NOMO-1 treated with dmso at 0.1 percent for 144 hours (cell line): ENCODE measurements around the gene SLC10A4.
"Not testable (repeated sequence)": the region's sequence is repeated elsewhere in the genome, so short reads cannot be mapped to it uniquely, and the experiment has no call there.

Experiments used
- DNase-seq: peaks from one replicate; lab custom pipeline; 2025; ENCODE audit not compliant: unreplicated experiment; lab: John Stamatoyannopoulos, UW

SLC10A4 gene, protein sequence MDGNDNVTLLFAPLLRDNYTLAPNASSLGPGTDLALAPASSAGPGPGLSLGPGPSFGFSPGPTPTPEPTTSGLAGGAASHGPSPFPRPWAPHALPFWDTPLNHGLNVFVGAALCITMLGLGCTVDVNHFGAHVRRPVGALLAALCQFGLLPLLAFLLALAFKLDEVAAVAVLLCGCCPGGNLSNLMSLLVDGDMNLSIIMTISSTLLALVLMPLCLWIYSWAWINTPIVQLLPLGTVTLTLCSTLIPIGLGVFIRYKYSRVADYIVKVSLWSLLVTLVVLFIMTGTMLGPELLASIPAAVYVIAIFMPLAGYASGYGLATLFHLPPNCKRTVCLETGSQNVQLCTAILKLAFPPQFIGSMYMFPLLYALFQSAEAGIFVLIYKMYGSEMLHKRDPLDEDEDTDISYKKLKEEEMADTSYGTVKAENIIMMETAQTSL

DNA sequence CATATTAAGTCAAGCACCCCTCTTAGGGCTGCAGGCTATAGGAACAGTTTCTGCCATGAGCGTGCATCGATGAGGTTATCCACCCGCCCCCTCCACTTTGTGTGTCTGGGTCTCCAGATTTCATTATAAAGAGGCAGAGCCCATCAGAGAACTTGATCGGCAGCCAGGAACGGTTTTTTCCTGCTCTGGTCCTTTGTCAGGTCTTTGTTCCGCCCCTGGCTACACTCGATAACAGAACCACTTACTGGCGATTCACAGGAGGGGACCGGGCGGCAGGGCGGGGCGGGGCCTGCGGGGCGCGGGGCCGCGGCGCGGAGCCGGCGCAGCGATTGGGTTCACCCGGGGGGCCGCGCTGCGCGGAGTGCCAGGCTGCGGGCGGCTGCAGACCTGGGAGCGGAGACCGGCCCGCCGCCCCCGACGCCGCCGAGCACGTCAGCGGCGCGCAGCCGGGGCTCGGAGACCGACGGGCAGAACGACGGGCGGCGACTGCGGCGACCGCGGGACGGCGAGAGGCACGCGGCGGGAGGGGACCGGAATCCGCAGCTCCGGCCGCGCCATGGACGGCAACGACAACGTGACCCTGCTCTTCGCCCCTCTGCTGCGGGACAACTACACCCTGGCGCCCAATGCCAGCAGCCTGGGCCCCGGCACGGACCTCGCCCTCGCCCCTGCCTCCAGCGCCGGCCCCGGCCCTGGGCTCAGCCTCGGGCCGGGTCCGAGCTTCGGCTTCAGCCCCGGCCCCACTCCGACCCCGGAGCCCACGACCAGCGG, at the start of gene SLC10A4:
TSS of gene SLC10A4 (plus strand) at position 338 of the 771 bp plus-strand sequence. CDS start at position 557, 219 bp downstream.
- no peak for DNase-seq

DNA sequence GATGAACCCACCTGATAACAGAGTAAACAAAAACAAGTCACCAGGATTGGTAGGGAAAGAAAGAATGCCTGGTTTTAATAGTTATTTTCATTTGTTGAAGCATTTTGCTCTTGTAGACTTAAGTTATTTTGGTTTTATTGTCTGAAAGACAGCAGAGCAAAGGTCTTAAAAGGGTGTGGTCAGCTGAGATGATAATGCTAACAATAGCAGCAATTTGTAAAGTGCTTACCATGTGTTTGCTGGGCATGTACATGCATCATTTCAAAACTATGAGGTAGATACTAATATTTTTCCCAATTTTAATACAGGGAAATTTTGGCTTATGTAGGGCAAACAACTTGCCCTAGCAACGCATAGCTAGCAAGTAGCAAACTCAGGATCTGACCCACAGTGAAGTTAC, 46.8 kb upstream of the SLC10A4 start:
- no peak for DNase-seq

DNA sequence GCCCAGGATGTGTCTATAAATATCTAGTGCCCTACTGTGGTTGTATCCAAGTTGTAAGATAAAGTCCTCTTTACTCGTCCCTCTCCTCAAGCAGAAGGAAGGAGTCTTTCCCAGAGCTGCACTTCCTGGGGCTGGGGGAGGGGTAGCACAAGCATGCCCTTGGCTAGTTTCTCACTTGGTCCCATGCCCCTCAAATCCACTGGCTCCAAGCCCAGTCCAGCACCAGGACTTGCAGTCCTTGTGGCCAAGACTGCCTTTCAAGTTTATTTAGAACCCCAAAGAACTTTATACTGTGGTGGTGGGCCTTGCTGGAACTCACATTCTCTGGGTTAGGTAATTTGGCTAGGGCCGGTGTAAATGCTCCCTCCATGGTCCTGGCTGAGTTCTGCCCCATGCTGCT, 43.2 kb upstream of the SLC10A4 start:
- DNase-seq: no peak

DNA sequence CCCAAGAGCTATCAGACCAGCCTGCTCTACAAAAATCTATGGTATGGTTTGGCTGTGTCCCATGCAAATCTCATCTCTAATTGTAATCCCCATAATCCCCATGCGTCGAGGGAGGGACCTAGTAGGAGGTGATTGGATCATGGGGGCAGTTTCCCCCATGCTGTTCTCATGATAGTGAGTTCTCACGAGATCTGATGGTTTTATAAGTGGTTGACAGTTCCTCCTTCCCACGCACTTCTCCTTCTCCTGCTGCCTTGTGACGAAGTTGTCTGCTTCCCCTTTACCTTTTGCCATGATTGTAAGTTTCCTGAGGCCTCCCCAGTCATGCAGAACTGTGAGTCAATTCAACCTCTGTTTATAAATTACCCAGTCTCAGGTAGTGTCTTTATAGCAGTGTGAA, 42.2 kb upstream of the SLC10A4 start:
- DNase-seq: not testable (repeated sequence)

DNA sequence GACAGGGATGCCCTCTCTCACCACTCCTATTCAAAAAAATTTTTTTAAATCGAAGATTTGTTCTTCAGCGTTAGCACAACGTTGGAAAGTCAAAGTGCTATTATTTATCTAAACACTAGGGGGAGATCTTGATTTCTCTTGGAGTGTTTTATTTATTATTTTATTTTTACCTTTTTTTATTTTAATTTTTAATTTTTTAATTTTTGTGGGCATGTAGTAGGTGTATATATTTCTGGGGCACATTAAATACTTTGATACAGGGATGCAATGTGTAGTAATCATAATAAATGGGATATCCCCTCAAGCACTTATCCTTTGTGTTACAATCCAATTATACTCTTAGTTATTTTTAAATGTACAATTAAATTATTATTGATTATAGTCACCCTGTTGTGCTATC, 37.4 kb upstream of the SLC10A4 start:
- no peak for DNase-seq

DNA sequence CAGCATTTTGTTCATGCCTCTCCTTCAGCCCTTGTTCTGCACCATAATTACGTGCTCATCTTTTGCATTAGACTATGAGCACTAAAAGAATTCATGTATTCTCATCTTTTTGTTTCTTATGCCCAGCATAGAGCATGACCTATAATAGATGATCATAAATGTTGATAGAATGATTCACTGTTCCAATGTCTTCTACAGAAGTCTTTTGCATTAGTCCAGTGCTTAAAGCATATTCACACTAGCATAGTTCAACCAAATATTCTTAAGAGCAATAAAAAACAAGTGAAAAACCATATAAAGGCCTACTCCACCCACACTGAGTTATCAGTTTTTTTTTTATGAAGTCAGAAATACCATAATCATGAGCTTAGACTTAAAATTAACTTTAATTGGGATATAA, 36.5 kb upstream of the SLC10A4 start:
- no peak for DNase-seq

DNA sequence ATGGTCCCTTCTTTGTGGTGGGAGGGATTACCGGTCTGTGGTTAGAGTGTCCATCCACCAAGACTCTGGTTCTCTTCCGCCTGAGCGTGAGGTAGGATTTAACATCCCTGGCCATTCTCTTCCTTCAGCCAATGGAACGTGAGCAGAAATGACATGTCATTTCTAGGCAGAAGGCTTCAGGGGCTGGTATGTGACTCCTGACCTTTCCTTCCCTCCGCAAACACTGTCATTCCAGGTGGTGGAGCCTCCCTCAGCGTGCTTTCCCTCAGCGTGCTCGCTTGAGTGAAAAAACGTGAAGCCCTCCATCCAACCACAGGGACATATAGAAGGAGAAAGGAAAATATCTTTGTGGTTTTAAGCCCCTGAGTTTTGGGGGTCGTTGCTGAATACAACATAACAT, 34.0 kb upstream of the SLC10A4 start:
- no peak for DNase-seq

DNA sequence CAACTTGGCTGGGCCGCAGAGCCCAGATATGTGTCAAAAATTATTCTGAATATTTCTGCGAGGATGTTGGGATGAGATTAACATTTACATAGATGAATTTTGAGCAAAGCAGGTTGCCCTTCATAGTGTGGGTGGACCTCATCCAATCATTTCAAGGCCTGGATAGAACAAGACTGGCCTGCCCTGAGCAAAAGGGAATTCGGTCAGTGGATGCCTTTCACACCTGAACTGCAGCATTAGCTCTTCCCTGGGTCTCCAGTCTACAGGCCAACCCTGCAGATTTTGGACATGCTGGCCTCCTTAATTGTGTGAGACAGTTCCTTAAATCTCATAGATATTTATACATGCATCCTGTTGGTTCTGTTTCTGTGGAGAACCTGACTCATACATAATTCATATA, 32.4 kb upstream of the SLC10A4 start:
- no peak for DNase-seq

DNA sequence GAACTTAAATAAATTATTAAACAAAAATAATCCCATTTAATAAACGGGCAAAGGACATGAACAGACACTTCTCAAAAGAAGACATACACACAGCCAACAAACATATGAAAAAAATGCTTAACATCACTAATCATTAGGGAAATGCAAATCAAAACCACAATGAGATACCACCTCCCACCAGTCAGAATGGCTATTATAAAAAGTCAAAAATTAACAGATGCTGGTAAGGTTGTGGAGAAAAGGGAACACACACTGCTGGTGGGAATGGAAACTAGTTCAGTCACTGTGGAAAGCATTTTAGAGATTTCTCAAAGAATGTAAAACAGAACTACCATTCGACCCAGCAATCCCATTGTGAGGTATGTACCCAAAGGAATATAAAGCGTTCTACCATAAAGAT, 31.5 kb upstream of the SLC10A4 start:
- DNase-seq: not testable (repeated sequence)

DNA sequence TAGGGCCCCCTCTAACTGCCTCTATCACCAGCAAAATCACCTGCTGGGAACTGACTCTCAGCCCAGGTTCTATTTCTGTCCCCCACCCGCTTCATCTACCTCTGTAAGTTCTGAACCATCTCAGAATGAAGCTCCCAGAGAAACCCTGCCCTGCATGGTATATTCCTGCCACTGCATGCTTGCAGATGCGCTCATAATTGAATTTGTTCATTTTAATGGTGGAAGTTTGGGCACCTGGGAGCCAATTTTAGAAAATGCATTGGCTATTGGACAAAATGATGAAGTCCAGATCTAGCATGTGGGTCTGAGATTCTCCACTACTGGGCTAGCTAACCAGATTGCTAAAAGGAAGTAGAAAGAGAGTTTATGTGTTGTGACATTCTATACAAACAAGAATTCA, 28.6 kb upstream of the SLC10A4 start:
- no peak for DNase-seq

DNA sequence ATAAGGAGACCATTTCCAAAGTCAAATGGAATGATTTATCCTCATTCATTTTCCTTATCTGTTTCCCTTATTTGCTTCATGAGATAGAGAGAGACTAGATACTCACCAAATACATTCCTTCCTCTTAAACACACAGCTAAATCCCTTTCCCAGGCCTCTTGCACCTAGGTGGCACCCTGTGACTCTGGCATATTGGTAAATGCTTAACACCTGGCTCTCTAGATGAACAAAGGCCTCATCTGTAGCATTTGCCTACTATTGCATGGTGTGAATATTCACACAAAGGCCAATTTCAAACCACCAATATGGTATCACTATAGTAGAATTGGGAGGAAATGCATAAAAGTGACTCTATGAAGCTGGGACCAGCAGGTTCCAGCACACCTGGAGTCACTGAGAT, 22.1 kb upstream of the SLC10A4 start:
- no peak for DNase-seq

DNA sequence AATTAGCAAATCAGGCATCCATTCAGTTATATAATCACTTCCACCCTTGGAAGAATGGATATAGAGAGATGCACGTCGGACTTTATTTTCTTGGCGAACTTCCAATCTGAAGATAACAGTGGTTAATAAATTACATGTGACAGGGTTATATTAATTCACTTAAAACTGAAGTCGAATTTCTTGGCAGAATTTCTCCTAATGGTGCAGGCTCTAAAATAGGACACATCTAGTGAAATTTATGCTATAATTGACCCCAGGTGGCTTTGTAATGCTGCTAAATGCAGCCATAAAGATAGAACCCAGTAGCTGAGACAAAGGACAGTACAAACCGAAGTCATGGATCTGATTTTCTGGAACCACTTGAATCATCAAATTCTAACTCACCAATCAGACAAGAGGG, 20.8 kb upstream of the SLC10A4 start:
- no peak for DNase-seq

DNA sequence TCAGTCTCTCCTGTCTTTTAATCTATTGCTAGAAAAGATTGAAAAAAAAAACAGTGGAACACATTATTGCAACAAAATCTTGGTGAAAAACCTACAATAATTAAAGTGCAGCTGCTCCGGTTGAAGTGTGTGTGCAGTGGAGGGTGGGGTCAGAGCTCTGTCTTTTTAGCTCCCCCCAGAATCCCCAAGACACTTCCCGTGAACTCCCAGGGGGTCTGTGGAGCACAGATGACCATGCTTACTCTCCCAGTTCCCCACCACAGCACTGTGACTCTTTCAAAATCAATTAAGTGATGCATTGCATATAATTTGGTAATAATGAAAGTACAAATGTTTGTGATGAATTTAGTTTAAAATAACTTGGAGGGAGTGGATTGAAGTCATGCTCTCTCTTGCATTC, 15.7 kb upstream of the SLC10A4 start:
- no peak for DNase-seq

DNA sequence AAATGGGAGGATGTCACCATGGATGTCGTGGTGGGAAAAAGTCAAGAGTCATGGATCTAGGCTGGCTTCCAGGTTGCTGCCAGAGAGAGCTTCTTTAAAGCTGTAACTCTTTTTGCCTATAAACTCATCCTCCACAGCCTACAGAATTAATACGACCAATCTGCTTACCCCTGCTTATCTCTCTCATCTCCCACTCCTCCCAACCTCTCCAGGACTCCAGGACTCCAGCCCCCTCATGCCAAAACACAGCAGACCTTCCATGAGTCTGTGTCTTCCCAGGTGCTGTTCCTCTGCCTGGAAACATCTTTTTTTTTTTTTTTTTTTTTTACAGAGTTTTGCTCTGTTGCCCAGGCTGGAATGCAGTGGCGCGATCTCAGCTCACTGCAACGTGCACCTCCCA, 15.3 kb upstream of the SLC10A4 start:
- DNase-seq: no peak

DNA sequence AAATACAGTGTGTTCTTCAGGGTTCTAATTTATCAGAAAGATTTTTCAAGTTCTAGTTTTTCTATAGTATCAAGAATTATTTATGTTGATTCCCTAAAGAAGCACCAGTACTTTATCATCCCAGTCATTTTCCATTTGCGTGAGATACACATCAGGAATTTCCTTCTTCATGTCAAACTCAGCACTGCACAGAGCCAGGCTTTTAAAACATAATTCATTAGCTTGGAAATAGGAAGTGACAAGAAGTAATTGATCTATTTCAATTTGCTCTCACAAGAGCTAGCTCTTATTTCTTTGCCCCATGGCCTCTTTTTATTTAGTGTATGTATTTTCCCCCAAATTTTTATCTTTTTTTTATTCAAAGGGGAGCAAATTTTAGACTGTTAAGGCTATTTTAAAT, 13.0 kb upstream of the SLC10A4 start:
- no peak for DNase-seq

DNA sequence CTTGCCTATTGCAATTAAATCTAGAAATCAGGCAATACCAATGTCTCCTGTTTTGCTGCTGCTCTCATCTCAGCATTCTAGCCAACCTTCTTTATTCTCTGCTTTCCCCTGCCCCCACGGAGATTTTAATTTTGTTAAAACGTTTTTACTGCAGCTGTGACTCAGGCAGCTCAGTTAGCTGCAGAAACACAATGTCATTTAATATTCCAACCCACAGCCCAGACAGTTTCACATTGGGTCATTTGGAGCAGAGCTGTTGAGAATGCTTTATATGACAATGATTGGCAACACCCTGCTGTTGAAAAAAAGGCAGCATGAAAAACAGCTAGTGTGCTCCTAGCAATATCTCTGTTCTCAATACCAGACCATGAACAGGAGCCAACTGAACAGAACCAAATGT, 12.6 kb upstream of the SLC10A4 start:
- DNase-seq: no peak

DNA sequence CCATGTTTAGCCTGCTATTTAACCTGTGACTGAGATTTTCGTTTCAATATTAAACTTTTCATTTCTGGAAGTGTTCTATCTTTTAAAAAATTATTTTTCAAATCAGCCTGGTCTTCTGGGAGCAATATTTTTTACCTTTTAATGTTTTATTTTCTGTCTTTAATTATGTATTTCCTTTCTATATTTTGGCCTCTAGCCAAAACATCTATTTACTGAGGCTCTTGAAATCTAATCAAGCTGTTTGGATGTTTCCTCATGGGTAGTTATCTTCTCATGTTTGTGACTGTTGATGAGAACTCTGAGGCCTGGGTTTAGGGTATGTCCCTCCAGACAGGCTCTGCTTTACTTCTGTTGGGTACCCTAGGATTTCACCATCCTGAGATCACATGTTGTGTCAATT, 10.3 kb upstream of the SLC10A4 start:
- DNase-seq: no peak

DNA sequence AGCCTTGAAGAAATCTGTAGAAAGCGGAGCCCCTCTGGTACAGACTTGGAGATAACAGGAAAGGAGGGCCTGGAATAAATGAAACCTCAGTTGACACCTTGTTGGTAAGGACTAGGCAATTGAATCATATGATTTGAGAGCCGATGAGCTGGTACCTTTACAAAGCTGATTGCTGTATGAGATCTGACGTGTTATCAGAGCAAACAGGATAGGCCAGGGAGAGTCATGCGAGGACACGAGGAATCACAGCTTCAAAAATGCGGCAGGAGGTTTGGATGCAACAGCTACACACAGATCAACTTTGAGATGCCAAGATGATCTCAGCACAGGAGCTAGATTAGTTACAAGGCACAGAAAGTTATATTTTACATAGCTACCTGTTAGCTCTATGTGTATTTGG, 7.4 kb upstream of the SLC10A4 start:
- DNase-seq: no peak

DNA sequence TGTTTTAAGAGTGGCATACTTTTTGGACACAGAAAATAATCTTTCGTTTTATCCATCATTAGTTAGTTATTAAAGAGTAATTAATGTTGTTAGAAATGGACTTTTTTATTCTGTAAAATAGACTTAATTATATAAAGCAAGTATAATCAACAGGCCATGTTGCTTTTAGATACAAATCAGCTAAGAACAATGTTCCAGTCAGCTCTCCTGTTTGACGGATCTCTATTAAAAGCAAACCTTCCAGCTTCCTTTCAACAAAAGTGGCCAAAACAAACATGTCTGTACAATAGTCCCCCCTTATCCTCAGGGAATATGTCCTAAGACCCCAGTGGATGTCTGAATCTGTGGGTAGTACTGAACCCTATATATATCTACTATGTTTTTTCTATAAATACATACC, 4.9 kb upstream of the SLC10A4 start:
- no peak for DNase-seq

DNA sequence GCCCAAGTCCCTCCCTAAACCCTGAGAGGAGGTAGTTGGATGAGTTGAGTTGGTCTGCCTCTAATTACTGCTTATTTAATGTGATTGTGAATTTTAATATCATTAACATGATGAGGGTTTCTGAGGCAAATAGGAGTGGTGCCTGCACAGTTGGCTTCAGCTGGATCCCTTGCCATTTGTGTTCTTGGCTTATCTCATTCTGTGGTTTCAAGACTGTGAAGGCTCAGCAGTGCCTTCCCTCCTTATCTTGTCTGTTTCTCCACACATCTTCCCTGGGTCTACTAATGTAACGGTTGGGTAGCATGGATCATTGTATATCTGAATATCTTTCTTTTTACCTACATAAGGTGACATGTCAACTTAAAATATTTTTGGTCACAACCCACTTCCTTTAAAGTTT, 1.6 kb upstream of the SLC10A4 start:
- DNase-seq: no peak

DNA sequence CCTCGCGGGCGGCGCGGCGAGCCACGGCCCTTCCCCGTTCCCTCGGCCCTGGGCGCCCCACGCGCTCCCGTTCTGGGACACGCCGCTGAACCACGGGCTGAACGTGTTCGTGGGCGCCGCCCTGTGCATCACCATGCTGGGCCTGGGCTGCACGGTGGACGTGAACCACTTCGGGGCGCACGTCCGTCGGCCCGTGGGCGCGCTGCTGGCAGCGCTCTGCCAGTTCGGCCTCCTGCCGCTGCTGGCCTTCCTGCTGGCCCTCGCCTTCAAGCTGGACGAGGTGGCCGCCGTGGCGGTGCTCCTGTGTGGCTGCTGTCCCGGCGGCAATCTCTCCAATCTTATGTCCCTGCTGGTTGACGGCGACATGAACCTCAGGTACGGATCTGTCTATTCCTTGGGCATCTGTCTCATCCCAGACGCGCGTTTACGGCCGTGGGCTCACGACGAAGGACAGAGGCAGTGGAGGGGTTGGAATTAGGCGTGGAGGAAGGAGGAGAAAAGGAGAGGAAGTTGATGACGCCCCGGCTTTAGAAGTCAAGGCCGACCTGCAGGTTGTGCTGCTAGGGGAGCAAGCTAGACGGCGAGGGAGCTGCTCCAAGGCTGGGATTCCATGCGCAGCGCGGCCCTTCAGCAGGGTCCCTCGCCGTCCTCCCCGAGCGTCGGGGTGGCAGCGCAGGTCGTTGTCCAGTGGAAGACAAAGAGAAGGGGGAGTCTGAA, 792 bp downstream of the SLC10A4 start:
- no peak for DNase-seq
